Endothelial cell of umbilical vein (primary cell): ENCODE results near the gene ZNF503. TPM values are rescaled to one million over a fixed set of nuclear protein-coding genes. Genes with fewer than 3 reads are reported as not detected.

ENCODE experiments used
- BruUV-seq: library from RNA; stranded (reverse); fragments of 400-500 nt; replicated peaks from 2 replicates; lab custom pipeline; 2021; lab: Mats Ljungman, UMichigan
- CTCF ChIA-PET: fragments of 300-600, 350-600 bp; sonication (Branson Sonifier 250); formaldehyde crosslinking; loops from one replicate; lab custom pipeline; 2021; ENCODE audit warnings: antibody characterized with exemption, inconsistent platforms; lab: Charles Lee
- POLR2A ChIA-PET: fragments of 300-600, 350-600 bp; sonication (Branson Sonifier 250); formaldehyde crosslinking; loops from one replicate; lab custom pipeline; 2021; ENCODE audit warnings: antibody characterized with exemption, inconsistent platforms; lab: Charles Lee
- DNase-seq: peaks from one replicate; pipeline ENCODE4 v3.0.0-alpha.2; 2011; ENCODE audit warnings: low read depth, low spot score
- FAIRE-seq: peaks from 2 replicates; lab custom pipeline; 2011; peaks lifted over from hg19 to GRCh38; lab: Jason Lieb, UNC
- H2AFZ ChIP-seq: 2 replicates; pipeline ENCODE4 v1.6.0; 2012; ENCODE audit warnings: low read depth, low read length, control low read depth, inconsistent platforms
- H3K27ac ChIP-seq: 2 replicates; pipeline ENCODE4 v1.5.1; 2011; ENCODE audit warnings: low read depth, mild to moderate bottlenecking, control low read depth, low read length, moderate library complexity; ENCODE audit not compliant: insufficient read depth
- H3K27me3 ChIP-seq, 2 experiments: 2 replicates each; pipeline versions ENCODE4 v1.6.0 to v1.6.1; 2011; ENCODE audit warnings: low read length in 2 of 2, mixed read lengths in 1 of 2; ENCODE audit not compliant: control insufficient read depth in 2 of 2, insufficient read depth in 2 of 2
- H3K36me3 ChIP-seq, 2 experiments: 2 replicates in 1 of 2; 3 replicates in 1 of 2; pipeline ENCODE4 v1.5.1; 2011; ENCODE audit warnings: low read length in 2 of 2, mild to moderate bottlenecking in 1 of 2, moderate library complexity in 1 of 2; ENCODE audit not compliant: control insufficient read depth in 2 of 2, insufficient read depth in 2 of 2; ENCODE audit errors: extremely low read depth in 1 of 2
- H3K4me1 ChIP-seq: 3 replicates; pipeline ENCODE4 v1.5.1; 2011; ENCODE audit warnings: mild to moderate bottlenecking, low read length; ENCODE audit not compliant: control insufficient read depth, insufficient read depth; ENCODE audit errors: extremely low read depth
- H3K4me2 ChIP-seq: 2 replicates; pipeline ENCODE4 v1.6.1; 2011; ENCODE audit warnings: low read length, control low read depth, mixed read lengths; ENCODE audit not compliant: insufficient read depth
- H3K4me3 ChIP-seq, 3 experiments: fragments of 200-600 bp in 1 of 3; sonication (generic), shearing (Covaris generic) in 1 of 3; replicated peaks in 1 of 3; 2 replicates each; pipeline ENCODE4 v1.5.1; 2011 to 2016; ENCODE audit warnings: control low read depth in 3 of 3, low read length in 3 of 3, mild to moderate bottlenecking in 2 of 3, inconsistent platforms in 1 of 3, low read depth in 1 of 3, moderate library complexity in 1 of 3; ENCODE audit not compliant: insufficient read depth in 1 of 3
- H3K79me2 ChIP-seq: 2 replicates; pipeline ENCODE4 v1.6.0; 2012; ENCODE audit warnings: low read length, inconsistent platforms; ENCODE audit not compliant: control insufficient read depth, insufficient read depth
- H3K9ac ChIP-seq: replicated peaks from 2 replicates; pipeline ENCODE3; 2011; ENCODE audit warnings: low read length, control low read depth; ENCODE audit not compliant: insufficient read depth; ENCODE audit errors: extremely low read depth
- H3K9me1 ChIP-seq: replicated peaks from 3 replicates; pipeline ENCODE4 v1.6.0; 2011; ENCODE audit warnings: mild to moderate bottlenecking, low read length; ENCODE audit not compliant: control insufficient read depth, insufficient read depth; ENCODE audit errors: extremely low read depth
- H3K9me3 ChIP-seq: replicated peaks from 2 replicates; pipeline ENCODE4 v1.5.1; 2012; ENCODE audit warnings: low read length, inconsistent platforms; ENCODE audit not compliant: control insufficient read depth, insufficient read depth
- H4K20me1 ChIP-seq: replicated peaks from 2 replicates; pipeline ENCODE3; 2011; ENCODE audit warnings: mild to moderate bottlenecking, low read length; ENCODE audit not compliant: control insufficient read depth, insufficient read depth; ENCODE audit errors: extremely low read depth
- CTCF ChIP-seq, 2 donors: IDR thresholded peaks; 1 replicate in 1 of 2; 2 replicates in 1 of 2; pipeline ENCODE4 v1.5.1; 2011; ENCODE audit warnings: low read length in 2 of 2, mild to moderate bottlenecking in 2 of 2, moderate library complexity in 2 of 2, control low read depth in 1 of 2, inconsistent platforms in 1 of 2, low read depth in 1 of 2; ENCODE audit not compliant: insufficient read depth in 1 of 2; ENCODE audit errors: extremely low read depth in 1 of 2
- EZH2 ChIP-seq: IDR thresholded peaks from 2 replicates; pipeline ENCODE4 v1.6.1; 2012; ENCODE audit warnings: borderline replicate concordance, low read depth, mild to moderate bottlenecking, moderate library complexity, low read length, inconsistent platforms; ENCODE audit not compliant: severe bottlenecking
- FOS ChIP-seq: IDR thresholded peaks from 2 replicates; pipeline ENCODE4 v1.6.1; 2011; ENCODE audit warnings: mild to moderate bottlenecking, low read length, moderate library complexity, borderline replicate concordance; ENCODE audit not compliant: insufficient read depth
- GATA2 ChIP-seq: IDR thresholded peaks from 2 replicates; pipeline ENCODE4 v1.7.0; 2011; ENCODE audit warnings: low read depth, mild to moderate bottlenecking, moderate library complexity, mixed read lengths, low read length; ENCODE audit not compliant: insufficient read length, insufficient read depth
- JUN ChIP-seq: IDR thresholded peaks from 2 replicates; pipeline ENCODE4 v1.6.1; 2011; ENCODE audit warnings: borderline replicate concordance, low read depth; ENCODE audit not compliant: insufficient read length, insufficient read depth
- MAX ChIP-seq: IDR thresholded peaks from 2 replicates; pipeline ENCODE4 v1.6.1; 2011; ENCODE audit not compliant: insufficient read depth, insufficient read length
- MYC ChIP-seq: IDR thresholded peaks from one replicate; pipeline ENCODE4 v1.6.1; 2011; ENCODE audit warnings: mild to moderate bottlenecking, low read depth, low read length
- POLR2A ChIP-seq: IDR thresholded peaks from 2 replicates; pipeline ENCODE4 v1.6.1; 2012; ENCODE audit warnings: low read depth, mild to moderate bottlenecking, control low read depth, low read length
- POLR2AphosphoS5 ChIP-seq: IDR thresholded peaks from 2 replicates; pipeline ENCODE4 v1.6.1; 2012; ENCODE audit warnings: low read depth, mild to moderate bottlenecking, control low read depth, low read length, moderate library complexity; ENCODE audit not compliant: insufficient read depth
- dilution Hi-C: fragments of 300-500 bp; cut with MboI; formaldehyde crosslinking; loops from one replicate; pipeline ENCODE4 v1.15.0; 2019; ENCODE audit warnings: low sequenced_read_pairs; ENCODE audit not compliant: extremely low pct_ligation_motif_present
- intact Hi-C: fragments of 100-400 bp; cut with micrococcal nuclease; formaldehyde crosslinking; loops from one replicate; pipeline ENCODE4 v1.10.0; 2022
- polyA plus RNA-seq, 4 experiments: library from polyadenylated mRNA; depleted of rRNA in 3 of 4; stranded (reverse) in 3 of 4; unstranded in 1 of 4; fragments of >200 nt; gene quantifications; 2 replicates each; pipeline versions ENCODE4 v1.2.1 to v1.2.3, GENCODE V29; 2011 to 2012; ENCODE audit warnings: missing spikeins in 1 of 4
- total RNA-seq: library from RNA; stranded (reverse); gene quantifications from 2 replicates; pipeline ENCODE4 v1.2.3, GENCODE V29; 2021

The ZNF503 gene
- total and polyA plus RNA-seq, 2 donors (not counting 3 experiments of a cell fraction or from before 2014, with no cell fraction given): 0.58 to 2.2 TPM

GRCh38 chr10:75392271-75392670 is 9.3 kb downstream of the ZNF503 start:
- no peak overlapping the region for H2AFZ ChIP-seq
- no peaks in the 10 kb centered on the region for H3K9me1 ChIP-seq
- H3K36me3 ChIP-seq: no peaks in the 10 kb centered on the region
- no peaks in the 10 kb centered on the region for H4K20me1 ChIP-seq
- H3K27ac ChIP-seq: no peak overlapping the region
- no peak overlapping the region for H3K4me2 ChIP-seq
- TF ChIP-seq MYC (no peak), JUN (no peak), POLR2AphosphoS5 (no peak), GATA2 (no peak), MAX (no peak), FOS (no peak), POLR2A (no peak), CTCF (IDR thresholded peaks at IDR 0.05; ENCODE audit: extremely low read depth in 1 of 2, insufficient read depth in 1 of 2, low read depth in 1 of 2, low read length in 2 of 2) (no peak), EZH2 (no peak)
- dilution Hi-C loops: no loop called here
- ChIA-PET CTCF (no interaction called here), POLR2A (no interaction called here)
- no peak overlapping the region for H3K4me3 ChIP-seq
- no peaks in the 10 kb centered on the region for H3K79me2 ChIP-seq
- H3K4me1 ChIP-seq: peaks cover 6% of the 10 kb centered on the region
- H3K27me3 ChIP-seq: peaks cover 6 to 13% of the 10 kb centered on the region in 2 experiments
- H3K9me3 ChIP-seq: no peaks in the 10 kb centered on the region
- no peak for DNase-seq
- intact Hi-C loops: no loop called here
- no TSS peak for BruUV-seq
- no peak for FAIRE-seq
- H3K9ac ChIP-seq: no peak overlapping the region
